HG02623 (cell line): ENCODE results near the gene MCCD1.
"Not testable (repeated sequence)": the region's sequence is repeated elsewhere in the genome, so short reads cannot be mapped to it uniquely, and the experiment has no call there.

Experiments used
- ATAC-seq: cut with Tn5 transposase; IDR thresholded peaks from one replicate; pipeline ENCODE4 v1.9.1; 2021; ENCODE audit warnings: moderate library complexity; ENCODE audit not compliant: unreplicated experiment

Gene MCCD1, protein sequence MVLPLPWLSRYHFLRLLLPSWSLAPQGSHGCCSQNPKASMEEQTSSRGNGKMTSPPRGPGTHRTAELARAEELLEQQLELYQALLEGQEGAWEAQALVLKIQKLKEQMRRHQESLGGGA

DNA sequence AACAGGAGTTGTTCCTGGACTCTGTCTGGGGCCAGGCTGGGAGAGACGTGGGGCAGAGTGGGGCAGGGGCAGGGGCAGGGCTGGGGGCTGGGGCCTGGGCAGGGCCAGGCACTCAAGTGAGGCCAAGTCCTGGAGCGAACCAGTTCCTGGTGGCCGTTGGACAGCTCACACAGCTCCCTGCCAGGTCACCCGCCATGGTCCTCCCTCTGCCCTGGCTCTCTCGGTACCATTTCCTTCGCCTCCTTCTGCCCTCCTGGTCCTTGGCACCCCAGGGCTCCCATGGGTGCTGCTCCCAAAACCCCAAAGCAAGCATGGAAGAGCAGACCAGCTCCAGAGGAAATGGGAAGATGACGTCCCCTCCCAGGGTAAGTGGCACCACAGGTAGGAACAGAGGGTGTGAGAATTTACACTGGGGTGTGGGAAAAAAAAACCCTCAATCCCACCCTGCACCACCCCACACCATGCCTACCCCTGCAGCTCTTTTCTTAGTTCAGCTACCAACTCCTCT, at the start of gene MCCD1:
Gene MCCD1, plus strand, starts transcription at position 142 of the 508 bp plus-strand sequence. Its CDS starts 53 bp downstream, at position 195.
- ATAC-seq: no peak

DNA sequence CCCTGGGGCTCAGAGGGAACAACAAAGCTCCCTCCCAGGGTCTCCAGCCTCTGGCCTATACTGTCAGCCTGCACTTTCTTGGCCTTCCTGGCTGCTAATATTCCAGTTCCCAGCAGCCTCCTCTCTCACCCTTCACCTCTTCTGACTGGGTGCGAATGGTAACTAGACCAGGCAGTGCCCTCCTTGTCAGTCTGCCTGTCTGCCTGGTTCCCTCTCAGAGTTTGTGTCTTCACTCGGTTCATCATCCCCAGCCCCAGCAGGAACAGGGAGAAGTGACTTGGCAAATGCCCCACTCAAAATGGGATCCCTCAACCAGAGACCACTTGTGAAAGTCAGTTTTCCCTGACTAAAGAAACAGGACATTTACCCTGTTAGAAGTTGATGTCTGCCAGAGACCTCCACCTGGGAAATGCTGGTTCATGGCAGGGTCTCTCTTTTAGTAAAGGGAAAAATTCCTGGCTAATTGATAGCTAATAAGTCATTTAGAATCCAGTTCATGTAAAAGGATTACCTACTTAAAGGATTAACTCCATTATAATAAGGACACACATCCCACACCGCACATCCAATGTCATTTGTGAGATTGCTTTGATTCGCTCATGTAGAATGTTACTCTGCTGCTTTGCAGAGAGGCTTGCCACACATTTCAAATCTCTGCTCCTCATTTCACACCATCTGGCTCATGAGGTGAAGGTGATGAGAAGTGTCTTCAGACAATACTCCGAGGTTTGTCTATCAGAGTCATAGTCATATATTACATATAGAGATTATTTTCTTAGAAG, 49.4 kb upstream of the MCCD1 start:
- no peak for ATAC-seq

DNA sequence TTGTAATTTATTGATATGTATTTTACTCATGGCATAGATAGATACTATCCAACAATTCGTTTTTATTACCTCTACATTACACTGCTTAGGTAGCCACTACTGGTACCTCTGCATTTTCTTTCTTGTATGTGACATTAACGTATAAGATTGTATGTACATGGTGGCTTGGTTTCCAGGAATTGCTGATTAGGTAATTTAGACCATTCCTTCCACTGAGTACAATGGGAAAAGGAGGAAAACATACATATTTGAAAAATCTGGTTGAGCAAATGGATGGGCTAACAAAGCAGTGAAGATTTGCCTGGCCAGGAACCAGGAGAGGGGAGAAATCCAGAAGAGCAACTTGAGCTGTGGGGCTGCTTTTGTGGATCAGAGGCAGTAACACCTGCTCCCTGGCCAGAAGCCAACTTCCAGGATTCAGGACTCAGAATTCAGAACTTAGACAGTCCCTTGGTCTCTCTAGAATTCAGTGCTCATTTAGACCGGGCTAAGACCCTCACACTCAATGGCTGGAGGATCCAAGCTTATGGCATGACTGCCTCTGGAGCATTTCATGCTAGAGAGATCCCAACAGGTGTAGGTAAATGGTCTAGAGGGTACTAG, 48.7 kb upstream of the MCCD1 start:
- no peak for ATAC-seq

DNA sequence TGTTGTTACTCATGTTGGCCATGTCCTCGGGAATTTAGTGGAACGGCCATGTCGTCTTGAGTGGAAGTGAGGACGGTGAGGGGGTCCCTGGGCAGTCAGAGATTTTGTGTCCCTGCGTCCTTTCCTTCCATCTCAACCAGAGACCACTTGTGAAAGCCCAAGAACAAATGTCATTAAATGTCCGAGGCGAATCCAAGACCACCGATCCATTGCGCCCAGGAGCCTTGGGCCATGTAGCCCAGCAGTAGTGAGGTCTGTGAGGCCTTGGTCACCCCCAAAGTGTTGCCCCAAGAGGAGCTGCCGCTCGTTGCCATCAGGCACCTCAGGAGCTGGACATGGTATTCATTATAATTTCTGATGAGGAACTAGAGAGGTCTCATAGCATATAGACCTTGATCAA, 48.2 kb upstream of the MCCD1 start:
- ATAC-seq: no peak

DNA sequence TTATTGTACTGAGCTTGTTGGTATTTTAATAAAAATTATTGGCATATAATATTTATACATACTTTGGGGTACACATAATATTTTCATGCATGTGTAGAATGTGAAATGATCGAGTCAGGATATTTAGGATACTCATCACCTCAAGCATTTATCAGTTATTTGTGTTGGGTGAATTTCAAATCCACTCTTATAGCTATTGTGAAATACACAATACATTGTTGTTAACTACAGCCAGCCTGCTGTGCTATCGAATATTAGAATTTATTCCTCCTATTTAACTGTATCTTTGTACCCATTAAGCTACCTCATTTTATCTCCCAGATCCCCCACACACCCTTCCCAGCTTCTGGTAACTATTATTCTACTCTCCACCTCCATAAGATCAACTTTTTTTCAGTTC, 45.4 kb upstream of the MCCD1 start:
- no peak for ATAC-seq

DNA sequence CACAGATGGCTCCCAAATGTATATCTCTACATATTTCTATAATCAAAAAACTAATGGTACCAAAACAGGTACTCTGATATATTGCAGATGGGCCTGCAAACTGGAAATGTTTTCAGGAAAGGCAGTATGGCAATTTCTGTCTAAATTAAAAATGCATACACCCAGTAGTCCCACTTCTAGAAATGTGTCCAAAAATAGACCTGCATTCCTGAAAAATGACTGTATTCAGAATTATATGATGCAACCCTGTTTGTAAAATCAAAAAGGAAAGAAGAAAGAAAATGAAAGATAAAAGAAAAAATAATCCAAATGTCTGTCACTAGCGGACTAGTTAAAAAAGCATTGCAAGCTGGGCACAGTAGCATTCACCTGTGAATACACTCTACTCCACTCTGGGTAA, 43.7 kb upstream of the MCCD1 start:
- no peak for ATAC-seq

DNA sequence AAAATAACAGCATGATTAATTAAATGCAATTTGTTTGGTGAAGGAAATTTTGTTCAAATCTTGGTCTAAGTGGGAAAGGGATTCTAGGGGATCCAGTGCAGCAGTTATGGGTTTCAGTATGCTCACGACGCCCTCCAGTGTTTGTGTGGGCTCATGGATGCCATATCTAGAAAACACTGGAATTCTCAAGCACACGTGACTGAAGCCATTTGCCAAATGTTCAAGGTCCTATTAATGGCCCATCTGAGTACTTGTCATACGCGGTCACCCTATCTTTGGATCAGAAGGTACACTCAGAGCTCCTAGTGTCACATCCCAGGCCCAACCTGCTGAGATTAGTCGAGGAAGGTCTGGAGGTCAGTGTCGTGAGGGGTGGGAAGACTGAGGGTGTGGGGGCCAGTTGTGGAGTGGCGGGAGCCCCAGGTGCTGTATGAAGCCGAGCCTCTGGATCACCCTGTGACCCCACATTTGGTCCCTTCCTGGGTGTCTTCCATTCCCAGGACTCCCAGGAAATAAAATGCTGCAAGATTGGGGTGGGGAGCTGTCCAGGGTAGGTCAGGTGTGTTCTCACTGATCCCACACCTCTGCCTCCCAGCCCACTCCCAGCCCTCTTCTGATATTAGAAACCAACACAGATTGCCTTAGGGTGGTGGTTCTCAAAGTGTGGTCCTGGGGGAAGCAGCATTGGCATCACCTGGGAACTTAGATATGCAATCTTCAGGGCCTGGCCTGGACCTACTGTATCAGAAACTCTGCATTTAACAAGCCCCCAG, 42.5 kb upstream of the MCCD1 start:
- not testable (repeated sequence) for ATAC-seq

DNA sequence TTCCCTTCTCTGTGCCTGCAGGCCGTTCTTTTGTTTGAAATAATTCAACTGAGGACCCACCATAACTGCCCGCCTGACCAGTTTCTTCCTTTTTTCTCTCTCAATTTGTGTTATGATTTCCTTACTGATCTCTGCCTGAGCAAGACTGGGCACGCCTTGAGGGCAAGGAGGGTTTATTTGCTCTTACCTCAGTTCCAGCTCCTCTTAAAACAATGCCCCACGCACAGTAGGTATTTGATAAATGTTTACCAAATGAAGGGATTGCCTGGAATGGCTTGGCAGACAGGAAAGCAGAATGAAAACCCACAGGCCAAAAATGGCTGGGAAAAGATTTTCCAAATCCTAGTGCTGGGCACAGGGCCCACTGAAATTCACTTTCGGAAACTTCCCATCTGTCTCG, 41.1 kb upstream of the MCCD1 start:
- ATAC-seq: not testable (repeated sequence)

DNA sequence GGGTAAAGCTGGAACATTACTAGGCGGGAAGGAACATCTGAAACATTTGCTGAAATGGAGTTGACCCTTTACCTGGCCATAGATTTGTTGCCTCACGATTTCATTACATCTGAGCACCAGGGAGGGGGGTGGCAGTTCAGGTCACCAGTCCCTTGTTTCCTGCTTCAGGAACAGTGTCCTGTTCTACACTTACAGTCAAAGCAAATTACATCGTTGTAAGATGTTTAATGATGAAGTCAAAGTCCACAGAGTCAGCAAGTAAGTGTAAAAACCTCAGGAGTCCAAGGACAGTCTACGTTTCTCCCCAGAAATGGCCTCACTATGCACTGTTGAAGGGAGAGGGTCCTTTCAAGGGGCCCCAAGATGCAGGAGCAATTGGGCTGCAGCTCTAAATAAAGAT, 39.7 kb upstream of the MCCD1 start:
- ATAC-seq: no peak

DNA sequence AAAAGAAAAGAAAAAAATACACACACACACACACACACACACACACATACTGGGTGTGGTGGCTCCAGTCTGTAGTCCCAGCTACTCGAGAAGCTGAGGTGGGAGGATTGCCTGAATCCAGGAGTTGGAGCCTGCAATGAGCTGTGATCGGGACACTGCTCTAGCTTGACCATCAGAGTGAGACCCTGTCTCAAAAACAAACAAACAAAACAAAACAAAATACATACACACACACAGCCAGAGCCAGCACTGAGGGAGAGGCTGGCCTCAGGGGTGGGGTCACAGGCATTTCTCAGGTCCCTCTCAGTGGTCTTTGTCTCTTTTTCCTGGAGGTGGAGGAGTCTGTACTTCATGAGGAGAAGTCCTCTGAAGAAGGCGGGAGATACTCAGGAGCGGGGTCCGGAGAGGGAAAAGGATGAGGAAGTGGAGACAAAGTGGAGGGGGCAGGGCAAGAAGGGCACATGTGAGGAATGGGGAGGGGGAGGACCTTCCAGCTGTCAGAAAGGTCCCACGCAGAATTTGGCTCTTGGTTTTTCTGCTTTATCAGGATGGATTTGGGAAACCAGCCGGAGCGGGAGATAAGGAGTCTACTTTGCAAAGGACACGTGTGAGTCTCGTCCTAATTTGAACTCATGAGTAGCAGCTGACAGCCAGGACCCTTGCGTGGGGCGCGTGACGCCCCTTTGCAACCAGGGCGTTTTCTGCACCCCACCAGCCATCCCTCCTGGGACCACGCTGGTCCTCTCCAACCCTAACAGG, 38.5 kb upstream of the MCCD1 start:
- no peak for ATAC-seq

DNA sequence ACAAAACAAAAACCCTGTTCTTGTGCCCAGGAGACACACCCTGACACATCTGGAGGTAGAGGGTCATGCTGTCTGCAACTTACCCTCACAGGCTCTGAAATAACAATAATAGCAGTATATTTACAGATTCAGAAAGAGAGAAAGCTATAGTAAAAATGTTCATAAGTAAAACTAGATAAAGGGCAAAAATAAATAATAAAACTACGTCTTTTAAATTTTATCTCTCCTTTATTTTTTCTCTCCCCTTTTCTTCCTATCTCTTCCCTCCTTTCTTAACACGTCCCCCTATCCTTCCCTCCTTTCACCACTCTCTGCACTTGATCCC, 35.2 kb upstream of the MCCD1 start:
- not testable (repeated sequence) for ATAC-seq

DNA sequence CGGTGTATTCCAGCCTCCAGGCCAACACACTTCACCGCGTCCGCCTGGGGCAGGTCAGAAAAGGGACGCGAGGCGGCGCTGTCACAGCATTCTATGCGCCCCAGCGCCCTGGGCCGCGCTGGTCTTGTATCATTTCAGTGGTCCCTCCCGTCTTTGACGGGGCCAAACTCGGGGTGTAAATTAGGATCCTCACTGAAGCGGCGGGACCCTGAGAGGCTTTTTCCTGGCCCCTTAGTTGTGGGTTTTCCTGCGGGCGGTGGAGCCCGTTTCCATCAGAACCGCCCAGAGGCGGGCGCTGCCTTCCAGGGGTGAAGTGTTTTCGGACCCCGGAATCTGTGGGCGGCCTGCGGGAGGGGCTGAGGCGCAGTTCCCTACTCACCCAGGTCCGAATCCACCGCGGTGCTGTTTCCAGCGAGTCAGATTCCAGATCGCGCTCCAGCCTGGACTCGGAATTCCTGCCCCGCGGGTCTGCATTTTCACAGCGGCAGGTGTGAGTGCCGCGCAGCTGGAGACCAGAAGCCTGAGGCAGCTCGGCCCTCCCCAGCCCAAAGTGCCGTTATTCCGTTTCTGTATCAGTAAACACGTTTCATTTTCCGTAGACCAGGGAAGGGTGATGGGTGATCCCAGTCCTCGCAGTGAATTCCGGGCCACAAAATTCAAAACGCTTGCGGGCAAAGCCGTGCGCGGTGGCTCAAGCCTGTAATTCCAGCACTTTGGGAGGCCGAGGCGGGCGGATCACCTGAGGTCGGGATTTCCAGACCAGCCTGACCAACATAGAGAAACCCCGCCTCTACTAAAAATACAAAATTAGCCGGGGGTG, 34.7 kb upstream of the MCCD1 start:
- ATAC-seq: no peak

DNA sequence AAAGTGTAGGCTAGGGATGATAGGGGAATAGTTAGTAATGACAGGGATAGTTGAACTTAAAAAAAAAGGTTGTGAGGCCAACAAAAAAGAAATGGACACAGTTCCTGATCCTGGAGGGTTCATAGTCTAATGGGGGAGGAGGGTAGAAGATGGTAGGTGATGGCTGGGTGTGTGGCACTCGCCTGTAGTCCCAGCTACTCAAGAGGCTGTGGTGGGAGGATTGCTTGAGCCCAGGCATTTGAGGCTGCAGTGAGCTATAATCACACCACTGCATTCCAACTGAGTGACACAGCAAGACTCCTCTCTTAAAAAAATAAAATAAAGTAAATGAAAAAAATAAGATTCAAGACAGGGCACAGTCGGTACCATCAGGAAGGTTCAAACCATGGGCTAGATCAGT, 33.2 kb upstream of the MCCD1 start:
- no peak for ATAC-seq

DNA sequence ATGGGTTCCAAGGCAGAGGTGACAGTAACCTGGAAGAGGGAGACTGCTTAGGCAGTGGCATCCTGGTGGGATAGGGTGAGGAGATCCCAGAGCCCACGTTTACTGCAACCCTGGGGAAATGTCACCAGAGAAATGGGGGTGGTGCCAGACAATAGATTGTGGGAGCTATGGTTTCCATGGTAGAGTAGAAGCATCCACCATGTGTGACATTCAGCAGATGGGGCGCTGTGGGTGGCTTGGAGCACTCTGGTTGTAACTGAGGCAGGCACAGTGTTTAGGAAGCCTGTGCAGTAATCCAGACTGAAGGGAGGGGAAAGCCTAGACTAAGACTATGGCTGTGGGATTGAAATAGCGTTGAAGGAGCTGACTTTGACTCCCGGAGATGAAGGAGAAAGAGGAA, 31.9 kb upstream of the MCCD1 start:
- not testable (repeated sequence) for ATAC-seq

DNA sequence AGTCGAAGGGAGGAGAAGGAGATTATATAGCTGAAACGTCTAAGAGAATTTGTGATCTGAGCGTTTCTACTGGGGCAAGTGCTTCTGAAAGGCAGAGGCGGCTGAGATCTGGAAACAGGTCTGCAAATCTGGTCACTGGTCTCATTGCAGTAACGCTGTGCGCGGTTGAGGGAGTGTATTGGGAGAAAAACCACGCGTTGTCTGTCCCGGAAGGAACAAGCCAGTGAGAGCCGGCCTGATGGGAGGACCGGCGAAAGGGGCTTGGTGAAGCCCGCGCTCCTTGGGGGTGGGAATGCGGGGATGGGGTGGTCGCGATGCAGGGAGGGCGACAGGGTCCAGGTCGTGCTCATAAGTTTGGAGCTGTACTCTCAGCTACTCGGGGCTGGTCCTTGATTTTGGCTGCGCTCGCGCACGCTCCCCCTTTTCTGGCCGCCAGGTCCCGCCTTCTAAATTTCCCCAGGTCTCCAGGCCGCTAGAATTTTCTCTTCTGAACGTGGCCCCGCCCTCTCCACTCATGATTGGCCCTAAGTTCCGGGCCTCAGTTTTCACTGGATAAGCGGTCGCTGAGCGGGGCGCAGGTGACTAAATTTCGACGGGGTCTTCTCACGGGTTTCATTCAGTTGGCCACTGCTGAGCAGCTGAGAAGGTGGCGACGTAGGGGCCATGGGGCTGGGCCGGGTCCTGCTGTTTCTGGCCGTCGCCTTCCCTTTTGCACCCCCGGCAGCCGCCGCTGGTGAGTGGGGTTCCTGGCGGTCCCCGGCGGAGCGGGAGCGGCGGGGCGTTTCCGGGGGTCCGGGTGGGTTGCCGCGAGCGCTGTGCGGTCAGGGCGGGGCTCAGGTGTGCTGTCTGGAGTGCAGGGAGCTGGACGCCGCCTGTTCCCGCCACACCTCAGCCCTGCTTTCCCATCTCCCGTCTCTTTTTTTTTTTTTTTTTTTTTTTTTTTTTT, 31.0 kb upstream of the MCCD1 start, which contains the start of gene MICB:
Gene MICB, plus strand, starts transcription at position 615 of the 946 bp plus-strand sequence. Its CDS starts 49 bp downstream, at position 664.
- no peak for ATAC-seq

DNA sequence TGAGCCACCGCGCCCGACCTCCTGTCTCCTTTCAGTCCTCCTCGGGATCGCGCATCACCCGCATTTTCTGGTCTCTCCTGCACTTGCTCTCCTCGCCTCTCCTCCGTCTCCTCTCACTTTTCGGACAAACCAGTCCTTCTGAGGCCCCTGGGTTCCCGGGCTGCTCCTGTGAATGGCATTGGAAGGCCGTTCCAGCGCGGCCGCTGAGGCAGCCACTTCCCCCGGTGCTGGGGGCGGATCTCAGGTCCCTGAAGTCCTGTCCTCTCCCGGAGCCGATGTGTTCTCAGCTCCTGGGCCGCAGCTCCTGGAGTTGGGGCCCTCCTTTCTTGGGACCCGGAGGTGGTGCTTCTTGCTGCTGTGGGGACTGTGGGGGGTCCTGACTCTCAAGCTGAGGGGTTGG, 30.0 kb upstream of the MCCD1 start:
- no peak for ATAC-seq

DNA sequence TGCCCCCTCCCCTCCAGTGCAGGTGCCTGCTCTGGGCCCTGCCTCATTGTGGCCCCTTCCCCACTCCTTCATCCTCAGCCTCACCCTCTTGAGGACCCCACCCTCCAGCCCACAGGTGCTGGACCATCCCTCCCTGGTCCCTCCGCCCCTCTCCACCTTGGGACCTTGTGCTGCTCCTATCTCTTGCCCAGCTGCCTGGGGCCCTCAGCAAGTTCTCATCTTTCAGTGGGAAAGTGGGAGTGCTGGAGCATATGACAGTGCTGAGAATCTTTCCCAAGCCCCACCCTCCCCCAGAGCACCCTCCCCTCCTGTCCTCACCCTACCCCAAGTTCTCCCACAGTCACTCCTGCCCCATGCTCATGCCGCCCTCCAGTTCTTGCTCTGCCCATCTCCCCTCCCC, 29.1 kb upstream of the MCCD1 start:
- ATAC-seq: not testable (repeated sequence)

DNA sequence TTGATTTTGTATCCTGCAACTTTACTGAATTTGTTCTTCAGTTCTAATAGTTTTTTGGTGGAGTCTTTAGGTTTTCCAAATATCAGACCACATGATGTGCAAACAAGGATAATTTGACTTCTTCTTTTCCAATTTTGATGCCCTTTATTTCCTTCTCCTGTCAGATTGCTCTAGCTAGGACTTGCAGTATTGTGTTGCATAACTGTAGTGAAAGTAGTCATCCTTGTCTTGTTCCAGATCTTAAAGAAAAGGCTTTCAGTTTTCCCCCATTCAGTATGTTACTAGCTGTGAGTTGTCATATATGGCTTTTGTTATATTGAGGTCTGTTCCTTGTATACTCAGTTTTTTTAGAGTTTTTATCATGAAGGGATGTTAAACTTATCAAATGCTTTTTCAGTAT, 26.2 kb upstream of the MCCD1 start:
- no peak for ATAC-seq

DNA sequence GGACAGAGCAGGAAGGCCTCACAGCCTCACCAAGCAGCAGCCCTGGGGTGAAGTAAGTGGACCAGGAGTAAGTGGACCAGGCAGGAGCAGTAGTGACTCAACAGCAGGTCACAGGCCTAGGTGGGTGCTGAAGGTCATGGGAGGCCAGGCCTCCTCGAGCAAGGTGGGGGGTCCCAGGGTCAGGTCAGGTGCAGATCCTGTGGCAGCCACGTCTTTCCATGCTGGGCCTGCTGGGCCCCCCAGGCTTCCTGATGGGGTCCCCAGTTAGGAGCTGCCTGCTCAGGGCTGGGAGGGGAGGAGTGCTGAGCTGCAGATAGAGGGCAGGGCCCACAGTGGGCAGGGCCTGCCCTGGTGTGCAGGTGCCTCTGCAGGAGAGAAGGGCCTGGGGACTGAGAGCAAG, 19.7 kb upstream of the MCCD1 start:
- not testable (repeated sequence) for ATAC-seq
